HG03139 (cell line): Measurements from ENCODE around the gene CHRNA5.
"Not testable (repeated sequence)": the region's sequence is repeated elsewhere in the genome, so short reads cannot be mapped to it uniquely, and the experiment has no call there.

Experiments used
- ATAC-seq: cut with Tn5 transposase; IDR thresholded peaks from one replicate; pipeline ENCODE4 v1.9.1; 2021; ENCODE audit not compliant: unreplicated experiment

CHRNA5 gene

DNA sequence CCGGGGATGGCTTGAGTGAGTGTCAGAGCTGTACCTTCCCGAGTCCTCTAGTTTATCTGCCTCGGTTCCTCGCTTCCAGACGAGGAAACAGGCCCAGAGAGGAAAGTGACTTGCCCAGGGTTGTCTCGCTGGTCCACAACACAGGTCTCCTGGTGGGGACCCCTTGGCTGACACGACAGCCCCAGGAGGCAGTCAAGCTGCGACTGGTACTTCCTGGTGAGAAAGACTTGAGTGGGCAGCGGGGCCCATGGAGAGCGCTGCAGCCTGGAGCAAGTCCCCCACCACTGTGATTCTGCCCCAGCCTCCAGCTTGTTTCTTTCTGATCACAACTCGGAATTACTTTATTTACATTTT lies 600 bp upstream of the CHRNA5 start:
- ATAC-seq, result no peak

DNA sequence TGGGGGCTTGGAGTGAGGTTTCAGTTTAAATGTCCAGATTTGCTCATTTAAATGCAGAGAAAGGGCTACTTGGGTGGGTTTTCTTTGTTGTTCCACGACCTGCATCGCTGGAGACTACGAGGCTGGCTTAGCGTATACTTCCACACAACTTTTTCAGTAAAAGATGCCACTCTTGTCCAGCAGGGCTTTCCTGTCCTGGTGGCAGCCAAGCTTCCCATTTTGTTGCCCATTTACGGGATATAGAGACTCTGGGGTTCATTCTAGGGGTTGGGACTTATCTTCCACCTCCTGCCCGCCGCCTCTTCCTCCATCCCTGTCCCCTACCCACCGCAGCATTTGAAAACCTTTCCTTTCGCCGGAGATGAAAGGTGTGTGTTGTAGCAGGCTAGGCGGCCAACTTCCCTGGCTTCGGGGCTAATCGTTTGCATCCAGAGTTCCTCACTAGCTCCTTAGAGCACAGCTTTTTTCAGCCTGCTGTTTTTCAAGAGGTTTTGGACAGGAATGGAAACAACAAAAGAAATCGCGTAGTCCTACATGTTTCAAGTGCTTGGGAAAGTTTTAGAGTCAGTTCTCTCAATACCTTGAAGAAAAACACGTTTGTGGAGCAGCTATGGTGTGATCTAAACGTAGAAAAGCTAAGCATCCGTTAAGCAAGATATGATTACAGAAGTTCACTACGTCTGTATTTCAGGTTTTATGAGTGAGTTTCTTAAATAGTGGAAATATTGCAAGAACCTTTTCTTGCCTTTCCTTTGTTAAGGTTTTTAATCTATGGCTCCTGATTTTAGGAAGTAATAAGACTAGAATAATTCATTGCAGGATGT lies 843 bp downstream of the CHRNA5 start:
- ATAC-seq, result no peak

DNA sequence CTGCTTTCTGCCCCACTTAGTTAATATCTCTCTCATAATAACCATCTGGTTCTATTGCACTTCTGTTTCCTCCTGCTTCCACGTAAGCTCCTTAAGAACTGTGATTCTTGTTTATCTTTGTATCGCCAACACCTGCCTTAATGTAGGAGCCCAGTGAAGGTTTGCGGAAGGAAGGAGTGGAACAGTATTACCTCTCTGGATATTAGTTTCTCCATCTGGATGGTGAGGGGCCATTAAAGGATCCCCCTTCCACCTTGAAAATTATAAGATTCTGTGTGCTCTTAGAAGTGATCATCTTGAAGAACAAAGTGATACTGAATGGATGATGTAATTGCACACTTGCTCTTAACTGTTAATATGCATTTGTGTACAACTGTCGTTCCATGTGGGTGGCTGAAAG lies 2.2 kb downstream of the CHRNA5 start:
- no peak for ATAC-seq

DNA sequence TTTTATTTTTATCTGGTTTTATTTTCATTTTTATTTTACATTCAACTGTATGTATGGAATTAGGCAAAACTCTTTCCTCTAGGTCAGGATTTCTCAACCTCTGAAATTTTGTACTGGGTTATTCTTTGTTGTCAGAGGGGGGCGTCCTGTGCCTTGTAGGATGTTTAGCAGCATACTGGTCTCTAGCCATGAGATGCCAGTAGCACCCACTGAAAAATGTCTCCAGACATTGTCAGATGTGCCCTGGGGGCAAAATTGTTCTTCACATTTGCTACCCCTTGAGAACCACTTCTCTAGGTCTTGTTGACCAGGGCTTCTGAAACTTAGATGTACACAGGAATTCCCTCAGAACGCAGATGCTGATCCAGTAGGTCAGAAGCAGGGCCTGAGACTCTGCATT lies 5.4 kb downstream of the CHRNA5 start:
- no peak for ATAC-seq

DNA sequence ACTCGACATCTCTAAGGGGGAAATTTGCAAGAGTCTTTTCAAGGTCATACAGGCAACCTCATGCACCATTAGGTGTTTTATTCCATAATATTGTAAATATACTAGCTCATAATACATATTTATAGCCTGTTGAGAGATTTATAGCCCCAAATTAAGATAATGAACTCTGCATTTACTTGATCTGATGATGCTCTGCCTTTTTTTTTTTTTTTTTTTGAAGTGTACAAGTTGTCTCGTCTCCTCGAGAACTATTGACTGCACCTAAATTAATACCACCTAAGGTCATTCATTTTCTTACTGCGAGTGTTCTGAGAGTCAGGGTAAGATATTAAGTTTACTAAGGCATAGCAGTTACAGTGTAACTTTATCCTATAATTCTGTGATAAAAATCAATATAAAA lies 6.1 kb downstream of the CHRNA5 start:
- no peak for ATAC-seq

DNA sequence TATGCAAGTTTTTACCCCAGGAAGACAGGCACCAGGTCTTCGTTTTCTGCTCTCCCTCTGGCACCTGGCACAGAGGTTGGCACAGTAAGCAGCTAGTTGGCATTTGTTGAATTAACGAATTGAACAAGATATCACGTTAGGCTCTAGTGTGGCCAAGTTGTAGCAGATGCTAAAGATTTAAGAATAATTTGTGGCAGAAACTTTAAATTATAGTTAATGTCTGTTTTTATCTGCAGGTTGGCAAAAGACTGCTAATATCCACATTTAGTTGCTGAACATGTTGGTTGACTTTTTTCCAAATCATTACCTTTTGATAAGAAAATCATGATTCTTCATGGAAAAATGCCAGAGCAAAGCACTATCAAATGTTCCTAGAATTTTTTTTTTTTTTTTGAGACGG lies 8.1 kb downstream of the CHRNA5 start:
- no peak for ATAC-seq

DNA sequence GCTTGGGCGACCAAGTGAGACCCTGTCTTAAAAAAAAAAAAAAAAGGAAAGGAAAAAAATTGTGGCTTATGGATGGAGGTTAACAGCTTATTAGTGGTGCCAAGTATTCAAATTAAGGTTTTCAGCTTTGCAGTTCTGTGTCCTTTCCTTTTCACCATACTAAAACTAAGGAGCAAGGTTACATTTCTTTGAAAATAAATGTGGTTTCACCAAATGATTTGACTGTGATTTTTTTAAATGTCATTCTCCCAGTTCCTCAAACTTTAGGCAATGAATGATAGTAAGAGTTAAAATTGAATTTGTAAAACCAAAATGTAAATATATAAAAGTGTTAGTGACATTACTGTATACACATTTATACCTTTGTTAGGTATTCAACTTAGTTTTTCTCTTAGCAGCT lies 9.6 kb downstream of the CHRNA5 start:
- ATAC-seq, result no peak

DNA sequence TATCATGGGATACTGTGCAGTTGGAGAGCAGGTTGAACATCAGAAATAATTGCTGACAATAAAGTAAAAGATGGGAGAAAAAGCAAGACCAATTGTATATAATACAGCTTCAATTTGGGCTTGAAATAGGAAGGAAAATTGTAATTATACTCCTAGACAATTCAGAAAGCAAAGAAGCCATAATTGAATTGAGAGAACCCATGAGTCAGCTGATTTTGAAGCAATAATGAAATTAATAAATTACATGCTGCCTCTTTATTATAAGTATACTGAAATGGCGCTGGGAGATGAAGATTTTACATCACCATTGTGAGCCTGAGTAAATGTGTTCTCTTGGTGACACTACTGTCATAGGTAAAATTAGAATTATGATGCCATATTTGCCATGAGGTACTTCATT lies 32.3 kb downstream of the CHRNA5 start:
- ATAC-seq, result no peak

DNA sequence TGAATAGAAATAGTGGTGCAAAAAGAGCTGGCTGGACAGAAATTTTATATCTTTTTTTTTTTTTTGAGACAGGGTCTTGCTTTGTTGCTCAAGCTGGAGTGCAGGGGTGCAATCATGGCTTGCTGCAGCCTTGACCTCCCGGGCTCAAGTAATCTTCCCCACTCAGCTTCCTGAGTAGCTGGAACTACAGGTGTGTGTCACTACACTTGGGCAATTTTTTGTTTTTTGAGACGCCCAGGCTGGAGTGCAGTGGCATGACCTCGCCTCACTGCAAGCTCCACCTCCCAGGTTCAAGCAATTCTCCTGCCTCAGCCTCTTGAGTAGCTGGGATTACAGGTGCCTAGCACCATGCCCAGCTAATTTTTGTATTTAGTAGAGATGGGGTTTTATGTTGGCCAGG lies 33.0 kb downstream of the CHRNA5 start:
- ATAC-seq, result no peak

DNA sequence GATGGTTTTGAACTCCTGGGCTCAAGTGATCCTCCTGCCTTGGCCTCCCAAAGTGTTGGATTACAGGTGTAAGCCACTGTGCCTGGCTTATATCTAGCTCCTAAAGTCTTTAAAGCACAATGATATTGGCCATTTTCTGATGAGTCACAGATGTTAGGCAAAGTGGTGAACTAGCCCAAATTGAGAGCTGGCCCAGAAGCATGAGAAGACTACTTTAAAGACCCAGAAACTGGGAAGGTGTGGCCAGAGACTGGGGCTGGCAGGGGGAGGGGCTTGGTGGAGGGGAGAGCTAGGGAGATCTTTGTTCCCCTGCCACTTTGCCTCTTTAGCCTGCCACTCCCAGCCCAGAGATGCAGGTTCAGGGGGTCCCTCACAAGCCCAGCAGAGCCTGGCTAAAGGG lies 33.9 kb downstream of the CHRNA5 start:
- ATAC-seq, result no peak

DNA sequence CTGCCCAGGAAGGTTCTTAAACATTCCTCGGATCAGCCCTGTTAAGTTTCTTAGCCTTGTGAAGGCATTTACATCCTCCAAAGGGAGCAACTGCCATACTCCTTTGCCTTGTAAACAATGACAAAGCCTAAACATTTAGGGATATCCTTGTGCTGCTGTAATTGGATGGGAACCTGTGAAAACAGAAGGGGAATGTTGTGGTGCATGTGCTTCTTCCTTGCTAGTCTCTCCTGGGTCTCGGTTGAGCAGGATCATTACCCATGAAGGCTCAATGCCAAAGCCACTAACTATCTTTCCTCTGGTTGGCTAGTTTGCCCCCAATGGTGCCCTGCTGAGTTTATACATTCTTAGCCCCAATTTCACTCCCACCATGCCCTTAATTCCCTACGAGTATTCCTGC lies 38.1 kb downstream of the CHRNA5 start:
- no peak for ATAC-seq

DNA sequence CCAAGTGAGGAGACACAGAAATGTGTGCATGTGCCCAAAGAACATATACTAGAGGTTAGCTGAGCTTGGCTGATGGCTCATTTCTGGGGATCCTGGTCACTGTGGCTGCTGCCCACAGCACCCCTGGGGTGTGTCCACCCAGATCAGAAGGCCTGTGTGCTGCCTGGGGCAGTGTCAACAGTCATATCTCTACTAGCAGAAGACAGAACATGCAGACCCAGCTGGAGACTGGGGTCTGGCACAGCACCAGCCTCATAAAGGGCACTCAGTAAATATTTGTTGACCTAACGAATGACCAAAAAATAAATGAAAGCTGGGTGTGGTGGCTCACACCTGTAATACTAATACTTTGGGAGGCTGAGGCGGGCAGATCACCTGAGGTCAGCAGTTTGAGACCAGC lies 39.1 kb downstream of the CHRNA5 start:
- ATAC-seq, result no peak

DNA sequence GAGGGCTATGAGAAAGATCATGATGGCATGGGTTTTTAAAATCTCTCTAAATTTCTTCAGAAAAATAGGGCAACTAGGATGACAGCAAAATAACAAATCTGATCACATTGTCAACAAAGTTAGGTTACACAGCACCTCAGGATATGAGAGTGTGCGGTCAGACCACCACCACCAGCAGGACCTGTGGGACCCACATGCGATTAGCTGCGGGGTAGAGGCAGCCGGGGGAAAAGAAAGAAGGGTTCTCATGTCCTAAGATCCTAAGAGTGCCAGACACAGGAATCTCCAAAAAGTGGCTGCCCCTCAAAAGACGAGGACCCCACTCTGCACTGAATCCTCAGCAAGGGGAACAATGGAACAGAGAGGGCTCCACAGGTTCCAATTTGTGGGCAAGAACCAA lies 39.9 kb downstream of the CHRNA5 start:
- ATAC-seq, result no peak

DNA sequence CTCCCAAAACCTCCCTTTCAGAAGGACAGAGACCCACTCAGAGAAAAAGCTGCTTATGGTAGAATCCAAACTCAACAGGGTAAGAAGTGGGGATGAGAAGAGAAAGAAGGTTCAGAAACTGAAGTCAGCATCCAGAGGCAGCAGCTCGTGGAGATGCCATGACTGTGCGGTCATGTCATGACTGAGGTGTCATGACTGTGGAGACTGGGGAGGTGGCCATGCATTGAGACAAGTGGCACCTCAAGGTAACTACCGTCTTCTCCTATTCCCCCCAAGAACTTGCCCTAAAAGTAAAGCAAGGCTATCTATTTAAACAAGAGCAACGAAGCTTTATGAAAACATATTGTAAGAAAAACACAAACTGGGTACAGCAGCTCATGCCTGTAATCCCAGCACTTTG lies 40.4 kb downstream of the CHRNA5 start:
- ATAC-seq, result no peak

DNA sequence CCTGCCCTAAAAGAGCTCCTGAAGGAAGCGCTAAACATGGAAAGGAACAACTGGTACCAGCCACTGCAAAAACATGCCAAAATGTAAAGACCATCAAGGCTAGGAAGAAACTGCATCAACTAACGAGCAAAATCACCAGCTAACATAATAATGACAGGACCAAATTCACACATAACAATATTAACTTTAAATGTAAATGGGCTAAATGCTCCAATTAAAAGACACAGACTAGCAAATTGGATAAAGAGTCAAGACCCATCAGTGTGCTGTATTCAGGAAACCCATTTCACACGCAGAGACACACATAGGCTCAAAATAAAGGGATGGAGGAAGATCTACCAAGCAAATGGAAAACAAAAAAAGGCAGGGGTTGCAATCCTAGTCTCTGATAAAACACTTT lies 44.2 kb downstream of the CHRNA5 start:
- ATAC-seq, result not testable (repeated sequence)

DNA sequence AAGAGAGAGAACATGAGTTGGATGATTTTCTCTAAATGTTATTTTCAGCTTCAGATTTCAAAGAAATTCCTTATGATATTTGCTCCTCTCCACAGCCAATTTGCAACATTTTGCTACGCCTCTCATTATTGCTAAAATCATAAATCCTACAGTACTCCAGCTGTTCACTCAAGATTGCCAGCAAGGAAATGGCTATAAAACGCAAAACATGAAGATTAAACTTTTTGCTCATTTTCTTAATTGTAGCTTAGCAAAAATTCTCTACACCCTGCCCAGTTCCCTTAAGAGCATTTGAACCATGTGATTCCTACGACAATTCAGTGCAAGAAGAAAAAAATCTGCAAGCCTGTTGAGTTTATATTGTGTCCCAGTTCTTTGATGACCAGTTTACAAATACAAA lies 48.7 kb downstream of the CHRNA5 start:
- ATAC-seq, result no peak

DNA sequence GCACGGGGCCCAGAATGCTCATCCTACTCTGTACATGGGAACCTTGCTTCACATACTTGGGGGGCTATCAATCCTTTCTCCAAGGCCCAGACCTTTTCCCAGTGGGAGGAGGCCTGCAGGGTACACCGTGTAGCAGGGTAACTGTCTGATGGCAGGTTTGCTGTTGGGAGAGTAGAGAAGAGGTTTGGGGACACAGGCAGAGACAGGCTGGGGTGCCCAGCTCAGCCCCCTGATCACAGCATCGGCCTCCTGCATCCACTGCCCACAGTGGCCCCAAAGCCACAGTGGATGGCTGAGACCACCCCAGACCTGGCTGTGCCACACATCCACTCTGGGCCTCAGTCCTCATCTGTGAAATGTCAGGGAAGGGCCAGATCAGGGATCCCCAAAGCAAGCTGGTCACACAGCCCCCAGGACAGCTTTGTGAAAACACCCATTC lies 49.9 kb downstream of the CHRNA5 start:
- no peak for ATAC-seq

DNA sequence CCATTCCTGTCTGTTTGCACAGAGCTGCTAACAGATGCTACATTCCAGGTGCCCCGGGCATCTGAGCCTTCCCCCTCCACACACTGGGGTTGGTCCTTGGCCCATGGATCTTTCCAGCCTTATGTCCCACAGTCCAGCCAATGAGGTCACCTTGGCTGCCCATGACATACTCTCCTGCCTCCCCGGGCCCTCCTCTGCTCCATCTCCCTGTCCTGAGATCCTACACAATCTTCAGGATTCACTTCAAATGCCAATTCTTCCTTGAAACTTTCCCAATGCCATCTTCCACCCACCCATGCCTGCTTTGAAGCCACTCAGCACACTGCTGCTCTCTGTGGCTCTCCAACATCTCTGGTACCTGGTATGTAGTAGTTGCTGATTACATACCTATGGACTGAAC lies 51.2 kb downstream of the CHRNA5 start:
- ATAC-seq, result no peak

DNA sequence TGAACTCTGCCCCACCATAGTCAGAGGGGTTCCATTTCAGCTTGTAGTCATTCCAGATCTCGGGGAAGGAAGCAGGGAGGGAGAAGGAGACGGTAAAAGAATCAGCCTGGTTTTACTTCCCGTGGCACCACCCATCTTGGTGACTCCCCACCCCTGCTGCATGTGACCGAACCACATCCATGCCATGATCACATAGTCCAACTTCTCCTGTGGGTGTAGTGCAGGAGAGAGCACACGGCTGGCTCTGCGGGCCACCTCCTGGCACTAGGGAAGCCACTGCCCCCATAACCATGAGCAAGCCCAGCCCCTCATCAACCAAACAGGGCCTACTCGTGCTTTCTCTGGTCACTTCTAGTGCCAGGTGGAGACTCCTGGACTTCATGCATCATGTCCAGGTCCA lies 51.8 kb downstream of the CHRNA5 start:
- no peak for ATAC-seq

DNA sequence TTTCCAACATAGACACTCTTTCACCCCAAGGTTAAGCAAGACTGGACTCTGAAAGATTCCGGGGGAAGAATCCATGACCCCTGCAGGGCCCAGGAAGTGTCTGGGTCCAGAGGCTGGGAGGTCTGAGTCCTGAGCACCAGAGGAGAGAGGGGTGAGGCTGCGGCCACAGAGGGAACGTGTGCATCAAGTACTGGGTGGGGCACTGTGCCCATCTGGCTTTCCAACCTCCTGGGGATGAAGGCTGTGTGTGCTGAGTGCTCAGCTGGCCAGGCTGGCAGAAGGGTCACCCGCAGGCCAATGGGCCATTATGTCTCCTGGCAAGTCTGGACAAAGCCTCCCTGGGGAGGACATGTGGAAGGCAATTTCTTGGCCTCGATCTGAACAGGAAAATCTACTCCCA lies 52.2 kb downstream of the CHRNA5 start:
- ATAC-seq, result no peak

DNA sequence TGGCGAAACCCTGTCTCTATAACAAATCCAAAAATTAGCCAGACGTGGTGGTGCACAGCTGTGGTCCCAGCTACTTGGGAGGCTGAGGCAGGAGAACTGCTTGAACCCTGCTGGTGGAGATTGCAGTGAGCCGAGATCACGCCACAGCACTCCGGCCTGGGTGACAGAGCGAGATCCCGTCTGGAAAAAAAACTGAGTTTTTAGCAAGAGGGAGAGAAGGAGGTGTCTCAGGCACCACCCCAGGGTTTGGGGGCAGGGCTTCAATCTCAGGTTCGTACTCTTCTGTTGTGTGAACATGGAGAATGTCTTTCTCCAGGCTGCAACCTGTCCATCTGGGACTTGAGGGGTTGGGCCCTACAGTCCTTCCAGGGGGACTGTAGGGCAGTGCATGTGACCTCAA lies 52.7 kb downstream of the CHRNA5 start:
- no peak for ATAC-seq

DNA sequence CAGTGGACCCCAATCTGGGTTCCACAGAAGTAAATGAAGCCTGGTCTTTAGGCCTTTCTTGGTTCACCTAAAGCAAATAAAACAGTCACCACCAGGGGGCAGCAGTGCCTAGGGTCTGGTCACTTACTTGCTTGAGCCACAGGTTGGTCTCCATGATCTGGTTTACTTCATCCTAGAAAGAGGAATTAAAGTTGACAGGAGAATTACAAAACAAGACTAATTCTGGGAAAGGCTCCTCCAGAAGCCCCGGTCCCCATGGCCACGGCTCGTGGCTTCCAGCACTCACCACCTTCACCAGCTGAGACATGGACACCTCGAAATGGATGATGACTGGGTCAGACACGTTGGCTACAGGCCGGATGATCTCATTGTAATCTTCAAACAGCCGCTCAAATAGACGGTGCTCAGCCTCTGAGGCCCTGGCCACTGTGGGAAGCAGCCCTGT lies 53.2 kb downstream of the CHRNA5 start:
- no peak for ATAC-seq
